Keratinocyte (primary cell): ENCODE data around the gene ZNF784. TPM values are rescaled to one million over a fixed set of nuclear protein-coding genes. Genes with fewer than 3 reads are reported as not detected.
A peak's percentile ranks its signal among the peaks of the same experiment; 100 is the strongest.

Experiments
- DNase-seq: peaks from one replicate; pipeline ENCODE4 v3.0.0-alpha.2; 2011; ENCODE audit warnings: low read depth, missing footprints, low spot score
- FAIRE-seq: peaks from 2 replicates; lab custom pipeline; 2011; peaks lifted over from hg19 to GRCh38; lab: Jason Lieb, UNC
- H2AFZ ChIP-seq: 2 replicates; pipeline ENCODE4 v1.6.0; 2012; ENCODE audit warnings: low read length, control low read depth, inconsistent platforms; ENCODE audit not compliant: control insufficient read depth
- H3K27ac ChIP-seq: 2 replicates; pipeline ENCODE4 v1.5.1; 2011; ENCODE audit warnings: low read length; ENCODE audit not compliant: control insufficient read depth, insufficient read depth
- H3K27me3 ChIP-seq: 3 replicates; pipeline ENCODE4 v1.6.0; 2011; ENCODE audit warnings: low read length; ENCODE audit not compliant: control insufficient read depth, insufficient read depth; ENCODE audit errors: extremely low read depth
- H3K36me3 ChIP-seq, 2 experiments: 2 replicates in 1 of 2; 3 replicates in 1 of 2; pipeline ENCODE4 v1.5.1; 2011; ENCODE audit warnings: low read length in 2 of 2, mild to moderate bottlenecking in 1 of 2; ENCODE audit not compliant: control insufficient read depth in 2 of 2, insufficient read depth in 2 of 2; ENCODE audit errors: extremely low read depth in 1 of 2
- H3K4me1 ChIP-seq: 3 replicates; pipeline ENCODE4 v1.5.1; 2011; ENCODE audit warnings: low read length; ENCODE audit not compliant: control insufficient read depth, insufficient read depth; ENCODE audit errors: extremely low read depth
- H3K4me2 ChIP-seq: 3 replicates; pipeline ENCODE4 v1.6.0; 2011; ENCODE audit warnings: low read depth, low read length; ENCODE audit not compliant: control insufficient read depth, insufficient read depth; ENCODE audit errors: extremely low read depth
- H3K4me3 ChIP-seq, 3 experiments: fragments of 200-600 bp in 1 of 3; sonication (generic) in 1 of 3; 2 replicates in 2 of 3; 3 replicates in 1 of 3; pipeline ENCODE4 v1.5.1; 2011 to 2016; ENCODE audit warnings: low read length in 3 of 3, mild to moderate bottlenecking in 3 of 3, control low read depth in 2 of 3, inconsistent platforms in 1 of 3, low read depth in 1 of 3, mixed read lengths in 1 of 3, mixed run types in 1 of 3, moderate library complexity in 1 of 3; ENCODE audit not compliant: control insufficient read depth in 2 of 3, insufficient read depth in 2 of 3; ENCODE audit errors: extremely low read depth in 1 of 3
- H3K79me2 ChIP-seq: 2 replicates; pipeline ENCODE4 v1.6.0; 2012; ENCODE audit warnings: low read length; ENCODE audit not compliant: control insufficient read depth, insufficient read depth
- H3K9ac ChIP-seq: 3 replicates; pipeline ENCODE4 v1.6.0; 2011; ENCODE audit warnings: low read length; ENCODE audit not compliant: control insufficient read depth, insufficient read depth; ENCODE audit errors: extremely low read depth
- H3K9me1 ChIP-seq: 3 replicates; pipeline ENCODE4 v1.6.0; 2011; ENCODE audit warnings: low read length; ENCODE audit not compliant: control insufficient read depth, insufficient read depth; ENCODE audit errors: extremely low read depth
- H3K9me3 ChIP-seq: 2 replicates; pipeline ENCODE4 v1.5.1; 2012; ENCODE audit warnings: low read depth, low read length; ENCODE audit not compliant: control insufficient read depth
- H4K20me1 ChIP-seq: 3 replicates; pipeline ENCODE4 v1.6.0; 2011; ENCODE audit warnings: low read length; ENCODE audit not compliant: control insufficient read depth, insufficient read depth; ENCODE audit errors: extremely low read depth
- EZH2 ChIP-seq: IDR thresholded peaks from one replicate; pipeline ENCODE4 v1.6.1; 2012; ENCODE audit warnings: inconsistent platforms, mild to moderate bottlenecking, low read length, moderate library complexity
- dilution Hi-C: fragments of 300-500 bp; cut with MboI; formaldehyde crosslinking; loops from one replicate; pipeline ENCODE4 v1.7.0; 2020; ENCODE audit warnings: low sequenced_read_pairs; ENCODE audit not compliant: extremely low pct_ligation_motif_present
- polyA plus RNA-seq, 5 experiments: library from polyadenylated mRNA; depleted of rRNA in 3 of 5; stranded (reverse) in 3 of 5; stranded (forward) in 1 of 5; unstranded in 1 of 5; fragments of >200 nt; gene quantifications; 1 replicate in 1 of 5; 2 replicates in 3 of 5; 3 replicates in 1 of 5; pipeline versions ENCODE4 v1.2.1 to v1.2.3, GENCODE V29; 2011 to 2012; ENCODE audit warnings: missing spikeins in 2 of 5, low read depth in 1 of 5, low replicate concordance in 1 of 5
- TF ChIP-seq, protein P1 (sequence below), 3 experiments: IDR thresholded peaks in 1 of 3; conservative IDR thresholded peaks in 1 of 3; optimal IDR thresholded peaks in 1 of 3; 2 replicates in 2 of 3; 3 replicates in 1 of 3; pipeline versions ENCODE3 to v1.5.1; 2011; ENCODE audit warnings: low read length in 3 of 3, mild to moderate bottlenecking in 3 of 3, moderate library complexity in 2 of 3, control low read depth in 1 of 3, inconsistent platforms in 1 of 3; ENCODE audit not compliant: insufficient read depth in 2 of 3; ENCODE audit errors: extremely low read depth in 1 of 3

The ZNF784 gene
- polyA plus RNA-seq, 1 donor (not counting 4 experiments of a cell fraction or from before 2014, with no cell fraction given): 2.1 TPM

DNA sequence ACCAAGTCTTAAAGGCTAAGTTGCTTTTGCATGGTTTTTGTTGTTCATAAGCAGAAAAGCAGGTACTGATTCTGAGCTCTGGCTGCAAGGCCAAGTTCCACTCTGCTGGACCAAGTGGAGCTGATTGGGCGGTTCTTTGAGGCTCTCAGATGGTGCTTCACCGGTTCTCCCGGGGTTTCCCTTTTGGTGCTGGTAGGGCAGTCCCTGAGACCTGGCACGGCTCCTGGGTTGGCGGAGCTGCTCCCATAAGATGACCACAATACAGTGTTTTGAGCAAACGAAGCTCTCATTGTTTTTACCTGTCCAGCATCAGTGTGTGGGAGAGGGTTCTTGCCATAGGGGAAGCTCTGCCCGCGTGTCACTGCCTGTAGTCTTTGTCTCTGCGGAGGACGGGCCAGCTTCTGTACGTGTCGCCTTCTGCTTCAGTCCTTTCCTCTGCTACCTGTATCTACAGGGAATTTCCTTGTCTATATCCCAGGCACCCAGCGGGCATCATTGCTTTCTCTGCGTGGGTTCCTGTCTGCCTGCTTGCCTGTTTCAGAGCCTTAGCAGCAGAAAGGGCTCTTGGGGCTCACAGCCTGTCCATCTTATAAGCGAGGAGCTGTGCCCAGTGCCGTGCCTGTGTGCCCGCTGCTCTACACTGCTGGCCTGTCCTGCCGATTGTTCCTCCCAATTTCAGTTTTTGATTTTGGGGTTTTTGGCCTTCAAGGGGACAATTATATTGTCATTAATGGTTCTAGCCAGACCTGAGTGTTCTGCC, 32.8 kb upstream of the ZNF784 start:
- peaks cover 19% of the 10 kb centered on the region for H3K4me1 ChIP-seq
- TF ChIP-seq, protein P1, sequence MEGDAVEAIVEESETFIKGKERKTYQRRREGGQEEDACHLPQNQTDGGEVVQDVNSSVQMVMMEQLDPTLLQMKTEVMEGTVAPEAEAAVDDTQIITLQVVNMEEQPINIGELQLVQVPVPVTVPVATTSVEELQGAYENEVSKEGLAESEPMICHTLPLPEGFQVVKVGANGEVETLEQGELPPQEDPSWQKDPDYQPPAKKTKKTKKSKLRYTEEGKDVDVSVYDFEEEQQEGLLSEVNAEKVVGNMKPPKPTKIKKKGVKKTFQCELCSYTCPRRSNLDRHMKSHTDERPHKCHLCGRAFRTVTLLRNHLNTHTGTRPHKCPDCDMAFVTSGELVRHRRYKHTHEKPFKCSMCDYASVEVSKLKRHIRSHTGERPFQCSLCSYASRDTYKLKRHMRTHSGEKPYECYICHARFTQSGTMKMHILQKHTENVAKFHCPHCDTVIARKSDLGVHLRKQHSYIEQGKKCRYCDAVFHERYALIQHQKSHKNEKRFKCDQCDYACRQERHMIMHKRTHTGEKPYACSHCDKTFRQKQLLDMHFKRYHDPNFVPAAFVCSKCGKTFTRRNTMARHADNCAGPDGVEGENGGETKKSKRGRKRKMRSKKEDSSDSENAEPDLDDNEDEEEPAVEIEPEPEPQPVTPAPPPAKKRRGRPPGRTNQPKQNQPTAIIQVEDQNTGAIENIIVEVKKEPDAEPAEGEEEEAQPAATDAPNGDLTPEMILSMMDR (optimal IDR thresholded peaks at IDR 0.05 in 1 of 3, IDR thresholded peaks at IDR 0.05 in 1 of 3, conservative IDR thresholded peaks at IDR 0.05 in 1 of 3; ENCODE audit: extremely low read depth in 1 of 3, insufficient read depth in 2 of 3, low read length in 3 of 3): no peak
- no peak for TF ChIP-seq EZH2
- no peaks in the 10 kb centered on the region for H3K27me3 ChIP-seq
- peaks cover 26 to 40% of the 10 kb centered on the region in 2 experiments for H3K36me3 ChIP-seq
- peak overlapping the region; percentile 98 for H3K9ac ChIP-seq
- no peaks in the 10 kb centered on the region for H3K9me1 ChIP-seq
- peak overlapping the region; percentile 95 for H3K27ac ChIP-seq
- DNase-seq: no peak
- H3K9me3 ChIP-seq: no peaks in the 10 kb centered on the region
- peaks cover 73% of the 10 kb centered on the region for H3K79me2 ChIP-seq
- dilution Hi-C loops: no loop called here
- peaks cover 34% of the 10 kb centered on the region for H4K20me1 ChIP-seq
- H3K4me2 ChIP-seq: peak overlapping the region; percentile 94
- no peak for FAIRE-seq
- H2AFZ ChIP-seq: no peak overlapping the region
- peak overlapping the region; percentile 87 to 99 (median 99) for H3K4me3 ChIP-seq

DNA sequence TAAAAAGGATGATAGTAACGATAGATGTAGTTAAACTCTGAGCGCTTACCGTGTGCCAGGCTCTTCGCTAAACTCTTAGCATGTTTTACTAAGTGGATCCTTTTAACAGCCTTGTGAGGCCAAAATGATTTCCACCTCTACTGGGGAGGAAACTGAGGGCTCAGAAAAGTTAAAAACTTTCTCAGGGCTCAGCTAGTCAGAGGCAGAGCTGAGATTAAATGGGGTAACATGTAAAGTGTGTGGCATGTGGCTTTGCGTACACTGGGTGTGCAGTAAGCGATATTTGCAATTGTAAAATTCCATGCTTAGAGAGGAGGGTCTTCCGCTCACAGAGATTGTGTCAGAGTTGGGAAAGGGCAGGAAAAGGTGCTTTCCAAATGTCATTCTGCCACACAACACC, 32.2 kb upstream of the ZNF784 start:
- H3K4me1 ChIP-seq: peaks cover 19% of the 10 kb centered on the region
- no peaks in the 10 kb centered on the region for H3K9me1 ChIP-seq
- no peaks in the 10 kb centered on the region for H3K9me3 ChIP-seq
- DNase-seq (no peak), FAIRE-seq (no peak)
- dilution Hi-C loops: no loop called here
- peak overlapping the region; percentile 87 to 99 (median 99) for H3K4me3 ChIP-seq
- H3K27me3 ChIP-seq: no peaks in the 10 kb centered on the region
- peaks cover 21 to 35% of the 10 kb centered on the region in 2 experiments for H3K36me3 ChIP-seq
- H3K9ac ChIP-seq: peak overlapping the region; percentile 98
- peak overlapping the region; percentile 95 for H3K27ac ChIP-seq
- H3K79me2 ChIP-seq: peaks cover 67% of the 10 kb centered on the region
- no peak overlapping the region for H2AFZ ChIP-seq
- no peak for TF ChIP-seq EZH2
- TF ChIP-seq, protein P1 (optimal IDR thresholded peaks at IDR 0.05 in 1 of 3, IDR thresholded peaks at IDR 0.05 in 1 of 3, conservative IDR thresholded peaks at IDR 0.05 in 1 of 3; ENCODE audit: extremely low read depth in 1 of 3, insufficient read depth in 2 of 3, low read length in 3 of 3): no peak
- H3K4me2 ChIP-seq: peak overlapping the region; percentile 94
- H4K20me1 ChIP-seq: peaks cover 34% of the 10 kb centered on the region
